Psoas muscle (tissue), 8 donors: ENCODE data around the gene SLC36A3. TPM values are rescaled to one million over a fixed set of nuclear protein-coding genes. Genes with fewer than 3 reads are reported as not detected.
"Not testable (repeated sequence)": the region's sequence is repeated elsewhere in the genome, so short reads cannot be mapped to it uniquely, and the experiment has no call there.

Experiments used
- ATAC-seq, 4 donors: fragments of 200-7000 bp; cut with Tn5 transposase; one replicate each; pipeline ENCODE4 v1.9.1; 2020; ENCODE audit warnings: moderate library complexity in 3 of 4, mild to moderate bottlenecking in 2 of 4
- DNase-seq, 2 donors: peaks; one replicate each; pipeline ENCODE4 v3.0.0-alpha.2; 2020
- H3K27ac ChIP-seq: fragments of 200-600 bp; one replicate; pipeline ENCODE4 v1.8.0; 2022
- H3K27me3 ChIP-seq, 3 donors: fragments of 200-600 bp in 1 of 3; one replicate each; pipeline versions ENCODE4 v1.6.1 to v1.8.0; 2013 to 2022; ENCODE audit warnings: low read length in 2 of 3, mild to moderate bottlenecking in 2 of 3, moderate library complexity in 1 of 3; ENCODE audit not compliant: insufficient read depth in 3 of 3
- H3K36me3 ChIP-seq, 2 donors: fragments of 200-600 bp in 1 of 2; one replicate each; pipeline versions ENCODE4 v1.6.1 to v1.8.0; 2013 to 2022; ENCODE audit warnings: low read depth in 1 of 2, mild to moderate bottlenecking in 1 of 2, moderate library complexity in 1 of 2; ENCODE audit not compliant: insufficient read depth in 1 of 2
- H3K4me1 ChIP-seq: fragments of 200-600 bp; one replicate; pipeline ENCODE4 v1.8.0; 2022
- H3K4me3 ChIP-seq: fragments of 200-600 bp; one replicate; pipeline ENCODE4 v1.8.0; 2022; ENCODE audit warnings: mild to moderate bottlenecking
- H3K9me3 ChIP-seq: fragments of 200-600 bp; one replicate; pipeline ENCODE4 v1.8.0; 2022
- WGBS, 3 donors: extraction: QIAGEN DNeasy Blood & Tissue Kit; methylation state at CpG; one replicate each; pipeline versions ENCODE4 v1.1.6 to v1.1.7; 2013; 5-methylcytosine and 5-hydroxymethylcytosine counted together
- intact Hi-C, 2 donors: fragments of 100-400 bp; cut with DNase I; formaldehyde crosslinking; loops; one replicate each; pipeline versions ENCODE4 v1.11.0 to v1.14.2; 2022
- polyA plus RNA-seq, 3 donors: library from polyadenylated mRNA; stranded (reverse); fragments of 200-250 nt; gene quantifications; one replicate each; pipeline ENCODE4 v1.2.3, GENCODE V29; 2013
- total RNA-seq, 4 donors: library from RNA; stranded (reverse); fragmentation: NEBNext Ultra II Directional in 2 of 4; extraction: Animal tissue kit (Norgen Biotek cat#: 25700) in 2 of 4; gene quantifications; one replicate each; pipeline versions ENCODE4 v1.2.1 to v1.2.4, GENCODE V29; 2021 to 2023
- TF ChIP-seq, protein P1 (sequence below): fragments of 200-600 bp; IDR thresholded peaks from one replicate; pipeline ENCODE4 v1.8.0; 2022; ENCODE audit warnings: antibody characterized with exemption
- donor health status: healthy with polysubstance abuse.
- donor health status: DM: no; HTN: no; CAD: no; lungs with moderate emphysema.
- donor health status: Bipolar disorder and iron deficiency.
- donor health status: healthy.
- donor health status: DM: yes; HTN: yes; CAD: no.
- donor health status: DM: no; HTN: no; CAD: no.
- donor health status: DM: no; HTN: no; CAD: no.
- donor health status: DM: yes; HTN: yes; CAD: no.

The SLC36A3 gene
- total and polyA plus RNA-seq, 7 donors = not detected

DNA sequence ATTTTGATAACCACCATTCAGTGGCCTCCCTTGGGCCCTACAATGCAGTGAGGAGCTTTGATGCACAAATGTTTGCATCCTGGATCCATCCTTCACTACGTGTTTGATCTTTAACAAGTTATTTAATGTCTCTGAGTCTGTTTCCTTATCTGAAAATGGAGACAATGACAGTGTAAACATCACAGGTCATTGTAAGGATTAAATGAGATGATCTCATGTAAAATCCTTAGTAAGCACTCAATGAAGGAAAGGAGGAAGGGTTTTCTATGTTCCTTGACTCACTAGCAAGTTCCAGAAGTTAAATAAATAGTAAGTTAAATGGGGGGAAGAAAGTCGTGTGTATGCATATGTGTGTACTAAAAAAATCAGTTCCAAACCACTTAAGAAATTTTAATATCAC, 9.8 kb upstream of the SLC36A3 start:
- no peaks in the 10 kb centered on the region for H3K4me1 ChIP-seq
- H3K27me3 ChIP-seq = peaks cover 0 to 3% (median 0%) of the 10 kb centered on the region in 3 donors
- H3K27ac ChIP-seq = no peak overlapping the region
- no peak for ATAC-seq
- WGBS, 3 donors = 27 to 62% (median 28%) methylated on average over 2 of the region's 2 CpGs
- no peak overlapping the region for H3K4me3 ChIP-seq
- no peaks in the 10 kb centered on the region for H3K9me3 ChIP-seq
- intact Hi-C loops = loop anchor here in 1 of 2 donors (10.0 kb wide), 2 partner anchors 129 to 189 kb away; no protein-coding TSS in a partner anchor
- DNase-seq = no peak
- TF ChIP-seq, protein P1, sequence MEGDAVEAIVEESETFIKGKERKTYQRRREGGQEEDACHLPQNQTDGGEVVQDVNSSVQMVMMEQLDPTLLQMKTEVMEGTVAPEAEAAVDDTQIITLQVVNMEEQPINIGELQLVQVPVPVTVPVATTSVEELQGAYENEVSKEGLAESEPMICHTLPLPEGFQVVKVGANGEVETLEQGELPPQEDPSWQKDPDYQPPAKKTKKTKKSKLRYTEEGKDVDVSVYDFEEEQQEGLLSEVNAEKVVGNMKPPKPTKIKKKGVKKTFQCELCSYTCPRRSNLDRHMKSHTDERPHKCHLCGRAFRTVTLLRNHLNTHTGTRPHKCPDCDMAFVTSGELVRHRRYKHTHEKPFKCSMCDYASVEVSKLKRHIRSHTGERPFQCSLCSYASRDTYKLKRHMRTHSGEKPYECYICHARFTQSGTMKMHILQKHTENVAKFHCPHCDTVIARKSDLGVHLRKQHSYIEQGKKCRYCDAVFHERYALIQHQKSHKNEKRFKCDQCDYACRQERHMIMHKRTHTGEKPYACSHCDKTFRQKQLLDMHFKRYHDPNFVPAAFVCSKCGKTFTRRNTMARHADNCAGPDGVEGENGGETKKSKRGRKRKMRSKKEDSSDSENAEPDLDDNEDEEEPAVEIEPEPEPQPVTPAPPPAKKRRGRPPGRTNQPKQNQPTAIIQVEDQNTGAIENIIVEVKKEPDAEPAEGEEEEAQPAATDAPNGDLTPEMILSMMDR = no peak
- H3K36me3 ChIP-seq = peaks cover 0 to 31% of the 10 kb centered on the region in 2 donors

DNA sequence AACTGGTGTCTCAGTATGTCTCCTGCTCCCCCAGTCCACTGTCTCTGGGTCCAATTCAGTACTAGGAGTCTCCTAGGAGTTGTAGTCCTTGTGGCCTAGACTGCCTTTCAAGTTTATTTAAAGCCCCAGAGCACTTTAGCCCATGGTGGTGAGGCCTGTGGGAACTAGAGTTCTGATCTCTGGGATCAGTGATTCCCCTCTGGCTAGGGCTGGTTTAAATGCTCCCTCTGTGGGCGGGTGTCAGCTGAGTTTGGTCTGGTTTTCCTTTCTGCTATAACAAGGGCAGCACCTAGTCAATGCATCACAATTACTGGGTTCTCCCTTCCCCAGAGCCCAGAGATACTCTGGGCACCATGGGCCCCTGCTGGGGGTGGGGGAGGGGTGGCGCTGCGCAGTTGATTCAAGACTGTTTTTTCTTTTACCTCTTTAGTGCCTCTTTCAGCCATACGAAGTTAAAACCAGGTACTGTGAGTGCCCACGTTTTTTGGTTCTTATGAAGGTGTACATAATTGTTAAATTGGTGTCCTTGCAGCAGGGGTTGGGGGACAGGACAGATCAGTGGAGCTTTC, 9.3 kb upstream of the SLC36A3 start:
- H3K27me3 ChIP-seq = peaks cover 0 to 3% (median 0%) of the 10 kb centered on the region in 3 donors
- ATAC-seq = peak in 2 of 4 donors; percentile 16 to 31
- no peak overlapping the region for H3K27ac ChIP-seq
- H3K9me3 ChIP-seq = no peaks in the 10 kb centered on the region
- intact Hi-C loops = loop anchor here in 1 of 2 donors (10.0 kb wide), 2 partner anchors 128 to 188 kb away; no protein-coding TSS in a partner anchor
- H3K36me3 ChIP-seq = peaks cover 0 to 28% of the 10 kb centered on the region in 2 donors
- H3K4me3 ChIP-seq = no peak overlapping the region
- TF ChIP-seq, protein P1 = no peak
- DNase-seq = no peak
- 58 to 66% (median 64%) methylated on average over 5 of the region's 5 CpGs for WGBS, 3 donors
- H3K4me1 ChIP-seq = no peaks in the 10 kb centered on the region

DNA sequence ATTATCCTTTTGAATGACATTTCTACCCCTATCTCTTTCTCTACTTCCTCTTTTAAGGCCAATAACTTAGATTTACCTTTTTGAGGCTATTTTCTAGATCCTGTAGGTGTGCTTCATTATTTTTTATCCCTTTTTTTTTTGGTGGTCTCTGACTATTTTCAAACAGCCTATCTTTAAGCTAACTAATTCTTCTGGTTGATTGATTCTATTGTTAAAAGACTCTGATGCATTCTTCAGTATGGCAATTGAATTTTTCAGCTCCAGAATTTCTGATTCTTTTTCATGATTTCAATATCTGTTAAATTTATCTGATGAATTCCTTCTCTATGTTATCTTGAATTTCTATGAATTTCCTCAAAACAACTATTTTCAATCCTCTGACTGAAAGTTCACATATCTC, 7.4 kb upstream of the SLC36A3 start:
- Histone ChIP-seq H3K4me3 (no peak overlapping the region), H3K27ac (no peak overlapping the region), H3K36me3 (peaks cover 0 to 13% of the 10 kb centered on the region in 2 donors), H3K4me1 (no peaks in the 10 kb centered on the region), H3K9me3 (no peaks in the 10 kb centered on the region), H3K27me3 (peaks cover 0 to 3% (median 0%) of the 10 kb centered on the region in 3 donors)
- intact Hi-C loops = loop anchor here in 1 of 2 donors (10.0 kb wide), 2 partner anchors 126 to 186 kb away; no protein-coding TSS in a partner anchor
- ATAC-seq (no peak), DNase-seq (no peak)
- TF ChIP-seq, protein P1 = no peak

DNA sequence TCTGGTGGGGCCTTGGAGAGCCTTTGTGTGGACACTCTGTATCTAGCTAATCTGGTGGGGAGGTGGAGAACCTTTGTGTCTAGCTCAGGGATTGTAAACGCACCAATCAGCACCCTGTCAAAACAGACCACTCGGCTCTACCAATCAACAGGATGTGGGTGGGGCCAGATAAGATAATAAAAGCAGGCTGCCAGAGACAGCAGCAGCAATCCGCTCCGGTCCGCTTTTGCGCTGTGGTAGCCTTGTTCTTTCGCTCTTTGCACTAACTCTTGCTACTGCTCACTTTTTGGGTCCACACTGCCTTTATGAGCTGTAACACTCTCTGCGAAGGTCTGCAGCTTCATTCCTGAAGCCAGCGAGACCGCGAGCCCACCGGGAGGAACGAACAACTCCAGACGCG, 6.3 kb upstream of the SLC36A3 start:
- H3K4me1 ChIP-seq, H3K27me3 ChIP-seq, H3K27ac ChIP-seq, ATAC-seq, H3K4me3 ChIP-seq, DNase-seq, H3K9me3 ChIP-seq, H3K36me3 ChIP-seq: not testable (repeated sequence)
- intact Hi-C loops = loop anchor here in 1 of 2 donors (10.0 kb wide), 2 partner anchors 125 to 185 kb away; no protein-coding TSS in a partner anchor
- 90 to 95% (median 91%) methylated on average over 15 of the region's 15 CpGs for WGBS, 3 donors

DNA sequence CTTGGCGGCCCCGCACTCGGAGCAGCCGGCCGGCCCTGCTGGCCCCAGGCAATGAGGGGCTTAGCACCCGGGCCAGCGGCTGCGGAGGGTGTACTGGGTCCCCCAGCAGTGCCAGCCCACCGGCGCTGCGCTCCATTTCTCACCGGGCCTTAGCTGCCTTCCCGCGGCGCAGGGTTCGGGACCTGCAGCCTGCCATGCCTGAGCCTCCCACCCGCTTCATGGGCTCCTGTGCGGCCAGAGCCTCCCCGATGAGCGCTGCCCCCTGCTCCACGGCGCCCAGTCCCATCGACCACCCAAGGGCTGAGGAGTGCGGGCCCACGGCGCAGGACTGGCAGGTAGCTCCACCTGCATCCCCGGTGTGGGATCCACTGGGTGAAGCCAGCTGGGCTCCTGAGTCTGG, 5.7 kb upstream of the SLC36A3 start:
- DNase-seq, H3K4me3 ChIP-seq, intact Hi-C loops, H3K27me3 ChIP-seq, H3K27ac ChIP-seq, H3K4me1 ChIP-seq, H3K9me3 ChIP-seq, H3K36me3 ChIP-seq, ATAC-seq: not testable (repeated sequence)
- WGBS, 3 donors = 95 to 98% (median 98%) methylated on average over 12 to 25 of the region's 27 CpGs
